HepG2 (cell line): ENCODE measurements around the gene EDA2R. TPM values are rescaled to one million over a fixed set of nuclear protein-coding genes. Genes with fewer than 3 reads are reported as not detected.

Experiments
- ATAC-seq: fragments of 200-7000 bp; cut with Tn5 transposase; 3 replicates; pipeline ENCODE4 v1.9.1; 2020; ENCODE audit warnings: mild to moderate bottlenecking, moderate library complexity
- BruUV-seq: library from RNA; stranded (reverse); fragments of 400-500 nt; replicated peaks from 2 replicates; lab custom pipeline; 2021; lab: Mats Ljungman, UMichigan
- CTCF ChIA-PET: fragments of 300-600 bp; formaldehyde crosslinking; extraction: SDS; loops from one replicate; lab custom pipeline; 2021; ENCODE audit warnings: low total read pairs, inconsistent platforms, low intra/inter-chr PET ratio; lab: Yijun Ruan, JAX
- POLR2A ChIA-PET: fragments of 350-600 bp; sonication (Branson Sonifier 250); formaldehyde crosslinking; loops from one replicate; lab custom pipeline; 2020; ENCODE audit warnings: antibody characterized with exemption, inconsistent platforms; lab: Yijun Ruan, JAX
- DNase-seq: peaks from one replicate; pipeline ENCODE4 v3.0.0-alpha.2; 2015; ENCODE audit warnings: low spot score
- FAIRE-seq: peaks from 3 replicates; lab custom pipeline; 2011; peaks lifted over from hg19 to GRCh38; lab: Jason Lieb, UNC
- H2AFZ ChIP-seq: one replicate; pipeline ENCODE4 v1.6.1; 2011; ENCODE audit warnings: low read length, inconsistent platforms
- H3K27ac ChIP-seq: fragments of 300-600 bp; 3 replicates; pipeline ENCODE4 v1.8.0; 2011; ENCODE audit warnings: mixed run types, mild to moderate bottlenecking, mixed read lengths, low read length, inconsistent platforms; ENCODE audit not compliant: insufficient read depth; ENCODE audit errors: extremely low read length
- H3K27me3 ChIP-seq, 2 experiments: fragments of 200-600 bp in 1 of 2; 2 replicates in 1 of 2; 3 replicates in 1 of 2; pipeline versions ENCODE4 v1.6.0 to v1.8.0; 2011; ENCODE audit warnings: low read length in 2 of 2, mild to moderate bottlenecking in 2 of 2, moderate library complexity in 2 of 2, inconsistent platforms in 1 of 2; ENCODE audit not compliant: insufficient read depth in 2 of 2, control insufficient read depth in 1 of 2
- H3K36me3 ChIP-seq, 2 experiments: fragments of 200-600 bp in 1 of 2; replicated peaks in 1 of 2; 2 replicates in 1 of 2; 3 replicates in 1 of 2; pipeline versions ENCODE4 v1.5.1 to v1.8.0; 2011; ENCODE audit warnings: low read length in 2 of 2, inconsistent platforms in 1 of 2; ENCODE audit not compliant: insufficient read depth in 2 of 2, control insufficient read depth in 1 of 2
- H3K4me1 ChIP-seq: 2 replicates; pipeline ENCODE4 v1.5.1; 2012; ENCODE audit warnings: low read length, inconsistent platforms; ENCODE audit not compliant: insufficient read depth
- H3K4me2 ChIP-seq: 2 replicates; pipeline ENCODE4 v1.6.0; 2011; ENCODE audit warnings: low read depth, low read length, inconsistent platforms
- H3K4me3 ChIP-seq, 3 experiments: fragments of 200-600 bp in 1 of 3; sonication (generic), shearing (Covaris generic) in 1 of 3; replicated peaks in 1 of 3; 2 replicates each; pipeline ENCODE4 v1.5.1; 2011 to 2016; ENCODE audit warnings: low read length in 3 of 3, inconsistent platforms in 2 of 3, low read depth in 2 of 3, mild to moderate bottlenecking in 2 of 3, control low read depth in 1 of 3, mixed read lengths in 1 of 3; ENCODE audit not compliant: insufficient read depth in 1 of 3
- H3K79me2 ChIP-seq: one replicate; pipeline ENCODE4 v1.6.1; 2011; ENCODE audit warnings: low read length, inconsistent platforms; ENCODE audit not compliant: insufficient read depth
- H3K9ac ChIP-seq: 2 replicates; pipeline ENCODE4 v1.6.0; 2011; ENCODE audit warnings: mild to moderate bottlenecking, low read depth, low read length, inconsistent platforms; ENCODE audit not compliant: insufficient read depth
- H3K9me3 ChIP-seq: 2 replicates; pipeline ENCODE4 v1.5.1; 2012; ENCODE audit warnings: mild to moderate bottlenecking, low read length
- H4K20me1 ChIP-seq: 2 replicates; pipeline ENCODE4 v1.6.0; 2011; ENCODE audit warnings: inconsistent platforms, mild to moderate bottlenecking, low read length, moderate library complexity; ENCODE audit not compliant: insufficient read depth
- BCL6 ChIP-seq: IDR thresholded peaks from 2 replicates; pipeline ENCODE4 v1.6.1; 2016; ENCODE audit warnings: missing genetic modification reagents, missing compliant biosample characterization
- CBX2 ChIP-seq, 2 experiments: fragments of 200-600 bp in 1 of 2; sonication (generic); formaldehyde crosslinking in 1 of 2; IDR thresholded peaks; 2 replicates each; pipeline versions ENCODE4 v1.7.0 to v1.8.1; 2018 to 2022; ENCODE audit warnings: low read depth in 2 of 2, low read length in 1 of 2, mild to moderate bottlenecking in 1 of 2, missing genetic modification reagents in 1 of 2
- CEBPB ChIP-seq: IDR thresholded peaks from 2 replicates; pipeline ENCODE4 v1.6.1; 2011; ENCODE audit warnings: low read depth, low read length, improper control_type of control experiment, borderline replicate concordance
- ELF4 ChIP-seq: sonication (generic); formaldehyde crosslinking; IDR thresholded peaks from 2 replicates; pipeline ENCODE4 v1.5.0; 2020; ENCODE audit warnings: missing genetic modification reagents, mild to moderate bottlenecking, moderate library complexity, borderline replicate concordance
- KMT2A ChIP-seq: sonication (generic); formaldehyde crosslinking; IDR thresholded peaks from 2 replicates; pipeline ENCODE4 v1.4.0; 2020; ENCODE audit warnings: missing genetic modification reagents
- RFX3 ChIP-seq: IDR thresholded peaks from 2 replicates; pipeline ENCODE4 v1.6.1; 2016; ENCODE audit warnings: missing biosample characterization, missing genetic modification reagents
- SRSF1 ChIP-seq: fragments of 200-400 bp; formaldehyde crosslinking; optimal IDR thresholded peaks from 2 replicates; pipeline ENCODE3; 2017; ENCODE audit warnings: mild to moderate bottlenecking, low read depth, low read length, moderate library complexity
- U2AF2 ChIP-seq: fragments of 200-400 bp; formaldehyde crosslinking; IDR thresholded peaks from 2 replicates; pipeline ENCODE4 v1.6.1; 2017; ENCODE audit warnings: low read depth, mild to moderate bottlenecking, low read length
- ZC3H4 ChIP-seq: sonication (generic); formaldehyde crosslinking; IDR thresholded peaks from 2 replicates; pipeline ENCODE4 v1.4.0; 2020; ENCODE audit warnings: missing genetic modification reagents, borderline replicate concordance
- ZNF124 ChIP-seq: sonication (generic); formaldehyde crosslinking; IDR thresholded peaks from 2 replicates; pipeline ENCODE4 v1.4.0; 2020; ENCODE audit warnings: missing genetic modification reagents
- ZNF292 ChIP-seq: sonication (generic); formaldehyde crosslinking; IDR thresholded peaks from 2 replicates; pipeline ENCODE4 v1.8.1; 2022; ENCODE audit warnings: mild to moderate bottlenecking, low read depth, missing genetic modification reagents, borderline replicate concordance
- ZNF652 ChIP-seq: IDR thresholded peaks from 2 replicates; pipeline ENCODE4 v1.6.1; 2016; ENCODE audit warnings: low read depth, borderline replicate concordance
- ZNF672 ChIP-seq: sonication (generic); formaldehyde crosslinking; IDR thresholded peaks from 2 replicates; pipeline ENCODE4 v1.8.1; 2022; ENCODE audit warnings: missing genetic modification reagents
- ZNF75D ChIP-seq: sonication (generic); formaldehyde crosslinking; IDR thresholded peaks from 2 replicates; pipeline ENCODE4 v1.8.1; 2023; ENCODE audit warnings: missing genetic modification reagents, mild to moderate bottlenecking, borderline replicate concordance
- ZNF816 ChIP-seq: sonication (generic); formaldehyde crosslinking; IDR thresholded peaks from 2 replicates; pipeline ENCODE4 v1.8.0; 2022; ENCODE audit warnings: missing genetic modification reagents, mild to moderate bottlenecking, borderline replicate concordance
- in situ Hi-C: cut with HindIII; loops from 2 replicates; pipeline ENCODE4 v1.10.0; 2017; ENCODE audit warnings: low pct_unique_long_range_greater_than_20kb; ENCODE audit not compliant: extremely low pct_ligation_motif_present
- intact Hi-C: fragments of 100-400 bp; cut with micrococcal nuclease; formaldehyde crosslinking; loops from one replicate; pipeline ENCODE4 v1.10.0; 2022; ENCODE audit not compliant: unreplicated experiment
- polyA plus RNA-seq, 8 experiments: library from polyadenylated mRNA; depleted of rRNA in 3 of 8; stranded (reverse) in 7 of 8; unstranded in 1 of 8; fragments of >200 nt; fragmentation: Illumina TruSeq in 4 of 8; extraction: Trizol in 4 of 8; gene quantifications; 2 replicates each; pipeline versions ENCODE4 v1.2.1 to v1.2.3, GENCODE V29; 2011 to 2016; ENCODE audit warnings: low read depth in 4 of 8, missing spikeins in 1 of 8, mixed read lengths in 1 of 8; ENCODE audit not compliant: insufficient read depth in 1 of 8
- total RNA-seq, 5 experiments: library from RNA; depleted of rRNA; stranded (reverse); fragments of >200 nt; fragmentation: Illumina TruSeq; extraction: Trizol; gene quantifications; 2 replicates each; pipeline ENCODE4 v1.2.3, GENCODE V29; 2016; ENCODE audit warnings: low read depth in 1 of 5

EDA2R gene
- total and polyA plus RNA-seq, 2 of the 13 experiments (the other 11 are each of a cell fraction or from before 2014, with no cell fraction given), result 10.0 to 12.0 TPM

GRCh38 chrX:66601522-66601921 lies 37.4 kb downstream of the EDA2R start:
- H3K36me3 ChIP-seq, result peaks cover 6 to 8% of the 10 kb centered on the region in 2 experiments
- no peak overlapping the region for H3K4me2 ChIP-seq
- ATAC-seq (no peak), FAIRE-seq (no peak), DNase-seq (no peak)
- ChIA-PET POLR2A (no interaction called here), CTCF (no interaction called here)
- no peak overlapping the region for H3K9ac ChIP-seq
- H3K27me3 ChIP-seq, result no peaks in the 10 kb centered on the region
- TF ChIP-seq ZNF75D (CRISPR knock-in tag), result no peak
- TF ChIP-seq U2AF2, result no peak
- TF ChIP-seq ZNF672, result no peak
- no peak for TF ChIP-seq RFX3 (CRISPR knock-in tag)
- TF ChIP-seq ZNF816 (CRISPR knock-in tag), result no peak
- no peak for TF ChIP-seq ZNF652
- no peak for TF ChIP-seq ZNF292
- TF ChIP-seq ZNF124, result no peak
- TF ChIP-seq CEBPB, result no peak
- TF ChIP-seq ZC3H4 (CRISPR knock-in tag), result no peak
- TF ChIP-seq CBX2 (IDR thresholded peaks at IDR 0.05; ENCODE audit: low read depth, low read length), result no peak
- no peak for TF ChIP-seq CBX2 (CRISPR knock-in tag; IDR thresholded peaks at IDR 0.05; ENCODE audit: low read depth)
- no peak for TF ChIP-seq SRSF1
- TF ChIP-seq BCL6 (CRISPR knock-in tag), result no peak
- no peak for TF ChIP-seq KMT2A
- no peak for TF ChIP-seq ELF4 (CRISPR knock-in tag)
- H3K4me1 ChIP-seq, result no peaks in the 10 kb centered on the region
- intact Hi-C loops, result no loop called here
- no peak overlapping the region for H2AFZ ChIP-seq
- no peak overlapping the region for H3K4me3 ChIP-seq
- H3K79me2 ChIP-seq, result no peaks in the 10 kb centered on the region
- H4K20me1 ChIP-seq, result no peaks in the 10 kb centered on the region
- no peak overlapping the region for H3K27ac ChIP-seq
- no peaks in the 10 kb centered on the region for H3K9me3 ChIP-seq
- no TSS peak for BruUV-seq
- in situ Hi-C loops, result no loop called here
